HG02870 (cell line): ENCODE data around the gene HKDC1.
"Not testable (repeated sequence)": the region's sequence is repeated elsewhere in the genome, so short reads cannot be mapped to it uniquely, and the experiment has no call there.

Experiments used
- ATAC-seq: cut with Tn5 transposase; IDR thresholded peaks from one replicate; pipeline ENCODE4 v1.9.1; 2021; ENCODE audit warnings: mild to moderate bottlenecking, moderate library complexity; ENCODE audit not compliant: unreplicated experiment

Gene HKDC1

GRCh38 chr10:69242040-69242851 is 22.1 kb downstream of the HKDC1 start:
- ATAC-seq = no peak

GRCh38 chr10:69242852-69243212 is 22.7 kb downstream of the HKDC1 start:
- ATAC-seq = no peak

GRCh38 chr10:69243817-69244216 is 23.7 kb downstream of the HKDC1 start:
- ATAC-seq = no peak

- no peak for ATAC-seq
These were observed 25.9 kb downstream of the HKDC1 start for GRCh38 chr10:69246036-69246435.

GRCh38 chr10:69246581-69247312 is 26.6 kb downstream of the HKDC1 start:
- no peak for ATAC-seq

- no peak for ATAC-seq
These were observed 27.2 kb downstream of the HKDC1 start for GRCh38 chr10:69247313-69247710.

- no peak for ATAC-seq
These were observed 28.1 kb downstream of the HKDC1 start for GRCh38 chr10:69248117-69248730.

- no peak for ATAC-seq
These were observed 29.9 kb downstream of the HKDC1 start for GRCh38 chr10:69250041-69250440.

- ATAC-seq = not testable (repeated sequence)
These were observed 31.3 kb downstream of the HKDC1 start for GRCh38 chr10:69251417-69251816.

GRCh38 chr10:69253171-69253570 is 33.0 kb downstream of the HKDC1 start:
- no peak for ATAC-seq

- ATAC-seq = no peak
These were observed 34.7 kb downstream of the HKDC1 start for GRCh38 chr10:69254877-69255276.

GRCh38 chr10:69259547-69260243 is 39.6 kb downstream of the HKDC1 start:
- ATAC-seq = no peak

- no peak for ATAC-seq
These were observed 41.1 kb downstream of the HKDC1 start for GRCh38 chr10:69261184-69261583.

- ATAC-seq = no peak
These were observed 42.2 kb downstream of the HKDC1 start for GRCh38 chr10:69262292-69262751.

- no peak for ATAC-seq
These were observed 45.4 kb downstream of the HKDC1 start for GRCh38 chr10:69265521-69265920.

GRCh38 chr10:69268761-69269416 is 48.8 kb downstream of the HKDC1 start:
- ATAC-seq = no peak

GRCh38 chr10:69269761-69270160 is 49.6 kb downstream of the HKDC1 start:
- no peak for ATAC-seq

- ATAC-seq = no peak
These were observed 50.9 kb downstream of the HKDC1 start for GRCh38 chr10:69270990-69271389.

- ATAC-seq = no peak
These were observed 52.5 kb downstream of the HKDC1 start for GRCh38 chr10:69272624-69273023.

GRCh38 chr10:69275444-69275843 is 55.3 kb downstream of the HKDC1 start:
- ATAC-seq = no peak

GRCh38 chr10:69276503-69276902 is 56.4 kb downstream of the HKDC1 start:
- no peak for ATAC-seq
